Choroid plexus epithelial cell (primary cell): ENCODE results near the gene PAM.

Experiments used
- DNase-seq: peaks from one replicate; pipeline ENCODE4 v3.0.0-alpha.2; 2010; ENCODE audit warnings: low read depth
- H3K4me3 ChIP-seq: 2 replicates; pipeline ENCODE4 v1.5.1; 2011; ENCODE audit warnings: low read depth, mild to moderate bottlenecking, control low read depth, low read length, moderate library complexity
- CTCF ChIP-seq: conservative IDR thresholded peaks from 2 replicates; pipeline ENCODE4 v1.5.1; 2011; ENCODE audit warnings: low read depth, mild to moderate bottlenecking, control low read depth, inconsistent platforms, low read length, moderate library complexity

Gene PAM

GRCh38 chr5:103019804-103020203 lies 264.7 kb downstream of the PAM start:
- TF ChIP-seq CTCF = no peak
- H3K4me3 ChIP-seq = no peak overlapping the region
- DNase-seq = no peak

- DNase-seq = peak; percentile 24
- no peak for TF ChIP-seq CTCF
These were observed 266.2 kb downstream of the PAM start for GRCh38 chr5:103021314-103021713.

GRCh38 chr5:103027267-103027666 lies 272.2 kb downstream of the PAM start:
- H3K4me3 ChIP-seq = no peak overlapping the region
- no peak for DNase-seq
- TF ChIP-seq CTCF = no peak

More at GRCh38 chr5:103021314-103021713, 266.2 kb downstream of the PAM start:
- no peak overlapping the region for H3K4me3 ChIP-seq

GRCh38 chr5:103031607-103032006 lies 276.5 kb downstream of the PAM start:
- DNase-seq = peak; percentile 40
- TF ChIP-seq CTCF = peak; percentile 67

GRCh38 chr5:103033696-103034095 lies 278.6 kb downstream of the PAM start:
- no peak for DNase-seq
- no peak overlapping the region for H3K4me3 ChIP-seq
- no peak for TF ChIP-seq CTCF

More at GRCh38 chr5:103031607-103032006, 276.5 kb downstream of the PAM start:
- no peak overlapping the region for H3K4me3 ChIP-seq

GRCh38 chr5:103034662-103035392 lies 279.7 kb downstream of the PAM start:
- TF ChIP-seq CTCF = no peak
- no peak for DNase-seq
- no peak overlapping the region for H3K4me3 ChIP-seq

GRCh38 chr5:103035701-103036100 lies 280.6 kb downstream of the PAM start:
- DNase-seq = no peak
- no peak overlapping the region for H3K4me3 ChIP-seq
- no peak for TF ChIP-seq CTCF
